Measurements from ENCODE around the gene SCAPER. TPM values are rescaled to one million over a fixed set of nuclear protein-coding genes. Genes with fewer than 3 reads are reported as not detected.
"Not testable (repeated sequence)": the region's sequence is repeated elsewhere in the genome, so short reads cannot be mapped to it uniquely, and the experiment has no call there.

SCAPER gene
- total RNA-seq, 1 donor from 2014 or later: 42.6 TPM

GRCh38 chr15:76898102-76898501, 7.0 kb downstream of the SCAPER start:
- no peak overlapping the region for H3K4me3 ChIP-seq
- TF ChIP-seq, protein P1, sequence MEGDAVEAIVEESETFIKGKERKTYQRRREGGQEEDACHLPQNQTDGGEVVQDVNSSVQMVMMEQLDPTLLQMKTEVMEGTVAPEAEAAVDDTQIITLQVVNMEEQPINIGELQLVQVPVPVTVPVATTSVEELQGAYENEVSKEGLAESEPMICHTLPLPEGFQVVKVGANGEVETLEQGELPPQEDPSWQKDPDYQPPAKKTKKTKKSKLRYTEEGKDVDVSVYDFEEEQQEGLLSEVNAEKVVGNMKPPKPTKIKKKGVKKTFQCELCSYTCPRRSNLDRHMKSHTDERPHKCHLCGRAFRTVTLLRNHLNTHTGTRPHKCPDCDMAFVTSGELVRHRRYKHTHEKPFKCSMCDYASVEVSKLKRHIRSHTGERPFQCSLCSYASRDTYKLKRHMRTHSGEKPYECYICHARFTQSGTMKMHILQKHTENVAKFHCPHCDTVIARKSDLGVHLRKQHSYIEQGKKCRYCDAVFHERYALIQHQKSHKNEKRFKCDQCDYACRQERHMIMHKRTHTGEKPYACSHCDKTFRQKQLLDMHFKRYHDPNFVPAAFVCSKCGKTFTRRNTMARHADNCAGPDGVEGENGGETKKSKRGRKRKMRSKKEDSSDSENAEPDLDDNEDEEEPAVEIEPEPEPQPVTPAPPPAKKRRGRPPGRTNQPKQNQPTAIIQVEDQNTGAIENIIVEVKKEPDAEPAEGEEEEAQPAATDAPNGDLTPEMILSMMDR (IDR thresholded peaks at IDR 0.05; ENCODE audit: borderline replicate concordance): no peak
- H3K9me3 ChIP-seq (replicated peaks): peaks cover 4% of the 10 kb centered on the region
- H3K27ac ChIP-seq (replicated peaks): no peak overlapping the region
- intact Hi-C loops (cut with micrococcal nuclease): no loop called here
- no peak for DNase-seq
- H3K36me3 ChIP-seq: peaks cover 6% of the 10 kb centered on the region
- peaks cover 15% of the 10 kb centered on the region for H3K4me1 ChIP-seq
- H3K27me3 ChIP-seq (ENCODE audit: low read depth): no peaks in the 10 kb centered on the region

DNA sequence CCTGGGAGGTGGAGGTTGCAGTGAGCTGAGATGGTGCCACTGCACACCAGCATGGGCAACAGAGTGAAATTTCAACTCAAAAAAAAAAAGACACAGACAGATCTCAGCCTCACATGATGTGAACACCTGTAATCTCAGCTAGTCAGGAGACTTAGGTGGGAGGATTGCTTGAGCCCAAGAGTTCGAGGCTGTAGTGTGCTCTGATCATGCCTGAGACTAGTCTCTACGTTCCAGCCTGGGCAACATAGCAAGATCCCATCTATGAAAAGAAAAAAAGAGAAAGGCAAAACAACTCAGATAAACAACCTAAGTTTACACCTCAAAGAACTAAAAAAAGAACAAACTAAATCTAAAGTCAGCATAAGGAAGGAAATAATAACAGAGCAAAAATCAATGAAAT, 11.0 kb downstream of the SCAPER start:
- Histone ChIP-seq H3K27ac (replicated peaks) (no peak overlapping the region), H3K9me3 (replicated peaks) (peaks cover 14% of the 10 kb centered on the region), H3K4me1 (no peaks in the 10 kb centered on the region), H3K36me3 (peaks cover 6% of the 10 kb centered on the region), H3K4me3 (no peak overlapping the region), H3K27me3 (ENCODE audit: low read depth) (no peaks in the 10 kb centered on the region)
- intact Hi-C loops (cut with micrococcal nuclease): no loop called here
- TF ChIP-seq, protein P1 (IDR thresholded peaks at IDR 0.05; ENCODE audit: borderline replicate concordance): no peak
- DNase-seq: no peak

- H3K9me3 ChIP-seq (replicated peaks): peaks cover 17% of the 10 kb centered on the region
- H3K36me3 ChIP-seq; H3K27me3 ChIP-seq (ENCODE audit: low read depth); H3K4me3 ChIP-seq; H3K27ac ChIP-seq (replicated peaks); DNase-seq; H3K4me1 ChIP-seq; intact Hi-C loops (cut with micrococcal nuclease): not testable (repeated sequence)
These were observed 12.3 kb downstream of the SCAPER start for GRCh38 chr15:76892836-76893235.

DNA sequence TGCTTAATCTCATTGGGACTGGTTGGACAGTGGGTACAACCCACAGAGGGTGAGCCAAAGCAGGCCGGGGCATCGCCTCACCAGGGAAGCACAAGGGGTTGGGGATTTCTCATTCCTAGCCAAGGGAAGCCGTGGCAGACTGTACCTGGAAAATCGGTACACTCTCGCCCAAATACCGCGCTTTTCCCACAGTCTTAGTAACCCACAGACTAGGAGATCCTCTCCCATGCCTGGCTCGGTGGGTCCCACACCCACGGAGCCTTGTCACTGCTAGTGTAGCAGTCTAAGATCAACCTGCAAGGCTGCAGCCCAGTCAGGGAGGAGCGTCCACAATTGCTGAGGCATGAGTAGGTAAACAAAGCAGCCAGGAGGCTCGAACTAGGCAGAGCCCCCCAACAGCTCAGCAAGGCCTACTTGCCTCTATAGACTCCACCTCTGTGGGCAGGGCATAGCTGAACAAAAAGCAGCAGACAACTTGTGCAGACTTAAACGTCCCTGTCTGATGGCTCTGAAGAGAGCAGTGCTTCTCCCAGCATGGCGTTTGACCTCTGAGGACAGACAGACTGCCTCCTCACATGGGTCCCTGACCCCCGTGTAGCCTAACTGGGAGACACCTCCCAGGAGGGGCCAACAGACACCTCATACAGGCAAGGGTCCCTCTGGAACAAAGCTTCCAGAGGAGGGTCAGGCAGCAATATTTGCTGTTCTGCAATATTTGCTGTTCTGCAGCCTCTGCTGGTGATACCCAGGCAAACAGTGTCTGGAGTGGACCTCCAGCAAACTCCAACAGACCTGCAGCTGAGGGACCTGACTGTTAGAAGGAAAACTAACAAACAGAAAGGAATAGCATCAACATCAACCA, 17.6 kb downstream of the SCAPER start:
- DNase-seq; H3K4me1 ChIP-seq; intact Hi-C loops (cut with micrococcal nuclease); H3K27me3 ChIP-seq (ENCODE audit: low read depth); H3K27ac ChIP-seq (replicated peaks); H3K4me3 ChIP-seq: not testable (repeated sequence)
- Histone ChIP-seq H3K36me3 (peaks cover 11% of the 10 kb centered on the region), H3K9me3 (replicated peaks) (peaks cover 17% of the 10 kb centered on the region)

DNA sequence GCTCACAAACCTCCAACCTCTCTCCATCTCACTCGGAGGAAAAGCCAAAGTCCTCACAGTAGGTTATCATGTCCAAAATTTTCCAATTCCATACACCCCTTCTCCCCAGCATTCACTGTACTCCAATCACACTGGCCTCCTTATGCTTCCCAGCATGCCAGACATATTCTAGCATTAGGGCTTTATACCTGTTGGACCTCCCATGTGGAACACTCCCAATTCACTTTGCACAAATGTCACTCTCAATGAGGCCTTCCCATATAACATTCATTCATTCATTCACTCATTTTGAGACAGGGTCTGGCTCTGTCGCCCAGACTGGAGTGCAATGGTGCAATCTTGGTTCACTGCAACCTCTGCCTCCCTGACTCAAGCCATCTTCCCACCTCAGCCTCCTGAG, 19.9 kb downstream of the SCAPER start:
- Histone ChIP-seq H3K4me1 (no peaks in the 10 kb centered on the region), H3K27me3 (ENCODE audit: low read depth) (no peaks in the 10 kb centered on the region), H3K4me3 (no peak overlapping the region), H3K9me3 (replicated peaks) (peaks cover 7% of the 10 kb centered on the region), H3K36me3 (peaks cover 27% of the 10 kb centered on the region), H3K27ac (replicated peaks) (no peak overlapping the region)
- TF ChIP-seq, protein P1 (IDR thresholded peaks at IDR 0.05; ENCODE audit: borderline replicate concordance): no peak
- intact Hi-C loops (cut with micrococcal nuclease): no loop called here
- no peak for DNase-seq

DNA sequence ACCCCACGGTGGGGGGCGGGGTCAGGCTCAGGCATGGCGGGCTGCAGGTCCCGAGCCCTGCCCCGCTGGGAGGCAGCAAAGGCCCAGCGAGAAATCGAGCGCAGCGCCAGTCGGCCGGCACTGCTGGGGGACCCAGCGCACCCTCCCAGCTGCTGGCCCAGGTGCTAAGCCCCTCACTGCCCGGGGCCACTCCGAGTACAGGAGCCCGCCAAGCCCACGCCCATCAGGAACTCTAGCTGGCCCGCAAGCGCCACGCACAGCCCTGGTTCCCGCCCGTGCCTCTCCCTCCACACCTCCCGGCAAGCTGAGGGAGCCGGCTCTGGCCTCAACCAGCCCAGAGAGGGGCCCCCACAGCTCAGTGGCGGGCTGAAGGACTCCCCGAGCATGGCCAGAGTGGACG, 29.2 kb downstream of the SCAPER start:
- Histone ChIP-seq H3K36me3 (peaks cover 15% of the 10 kb centered on the region), H3K4me3 (no peak overlapping the region), H3K27ac (replicated peaks) (no peak overlapping the region), H3K9me3 (replicated peaks) (no peaks in the 10 kb centered on the region), H3K27me3 (ENCODE audit: low read depth) (no peaks in the 10 kb centered on the region), H3K4me1 (no peaks in the 10 kb centered on the region)
- no peak for DNase-seq
- intact Hi-C loops (cut with micrococcal nuclease): no loop called here
- TF ChIP-seq, protein P1 (IDR thresholded peaks at IDR 0.05; ENCODE audit: borderline replicate concordance): no peak

- H3K4me3 ChIP-seq; H3K27me3 ChIP-seq (ENCODE audit: low read depth); H3K9me3 ChIP-seq (replicated peaks); H3K27ac ChIP-seq (replicated peaks); H3K4me1 ChIP-seq; DNase-seq; intact Hi-C loops (cut with micrococcal nuclease): not testable (repeated sequence)
- peaks cover 12% of the 10 kb centered on the region for H3K36me3 ChIP-seq
These were observed 32.1 kb downstream of the SCAPER start for GRCh38 chr15:76873066-76873465.

Measured in left ventricle myocardium inferior (tissue), 1 donor.